HG03175 (cell line): ENCODE measurements around the gene GALT.

ENCODE experiments used
- ATAC-seq: cut with Tn5 transposase; IDR thresholded peaks from one replicate; pipeline ENCODE4 v1.9.1; 2021; ENCODE audit warnings: mild to moderate bottlenecking, moderate library complexity; ENCODE audit not compliant: unreplicated experiment

The GALT gene

DNA sequence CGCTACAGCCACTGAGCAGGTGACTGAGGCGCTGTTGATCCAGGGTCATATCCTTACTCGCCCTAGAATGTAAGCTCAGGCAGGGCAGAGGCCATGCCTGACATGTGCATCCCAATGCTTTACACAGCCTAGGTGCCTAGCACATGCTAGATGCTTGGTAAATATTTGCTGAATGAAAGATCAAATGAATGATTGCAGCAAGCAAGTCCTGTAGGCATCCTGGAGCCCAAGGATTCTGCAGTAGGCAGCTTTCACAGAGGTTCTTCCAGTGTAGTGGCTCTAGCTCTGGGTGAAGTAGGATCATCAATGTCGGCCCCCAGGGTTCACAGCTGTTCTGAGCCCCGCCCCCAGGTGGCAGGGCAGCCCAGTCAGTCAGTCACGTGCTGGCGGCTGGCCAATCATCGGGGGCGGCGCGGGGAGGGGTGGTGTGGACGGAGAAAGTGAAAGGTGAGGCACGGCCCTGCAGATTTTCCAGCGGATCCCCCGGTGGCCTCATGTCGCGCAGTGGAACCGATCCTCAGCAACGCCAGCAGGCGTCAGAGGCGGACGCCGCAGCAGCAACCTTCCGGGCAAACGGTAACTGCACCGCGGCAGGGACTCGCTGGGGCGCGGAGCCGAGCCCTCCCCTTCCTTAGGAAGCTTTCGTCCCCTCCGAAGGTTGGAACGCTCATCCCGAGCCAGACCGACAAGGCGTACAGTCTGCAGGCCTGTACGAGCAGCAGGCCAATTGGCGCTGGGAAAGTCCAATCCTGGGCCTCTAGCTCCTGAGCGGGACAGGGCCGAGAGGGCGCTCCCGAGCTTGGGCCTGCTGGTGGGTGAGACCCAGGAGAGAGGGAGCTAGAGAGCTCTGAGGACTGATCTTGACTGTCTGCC lies at the start of gene GALT:
Gene GALT, plus strand, starts transcription at position 465 of the 873 bp plus-strand sequence. Its CDS starts 30 bp downstream, at position 495.
- peak; percentile 85 for ATAC-seq

DNA sequence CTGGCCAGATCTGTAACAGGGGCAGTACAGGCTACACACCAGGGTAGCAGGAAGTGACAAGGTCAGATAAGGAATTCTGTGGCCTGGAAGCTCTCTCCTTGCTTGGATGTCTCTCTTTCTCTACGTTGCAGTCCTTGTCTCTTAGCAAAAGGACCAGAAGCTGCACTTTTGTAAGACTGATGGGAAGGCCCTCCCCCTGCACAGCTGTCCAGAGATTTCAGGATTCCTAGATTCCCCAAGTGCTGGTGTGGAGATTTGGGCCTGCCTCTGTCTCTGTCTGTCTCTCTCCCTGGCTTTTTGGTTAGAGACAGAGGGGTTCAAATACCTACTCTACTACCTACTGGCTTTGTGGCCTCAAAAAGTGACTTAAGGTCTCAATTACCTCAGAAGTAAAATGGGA lies 46.9 kb upstream of the GALT start:
- no peak for ATAC-seq

- ATAC-seq, result no peak
Measured at GRCh38 chr9:34600908-34601307, 45.6 kb upstream of the GALT start.

DNA sequence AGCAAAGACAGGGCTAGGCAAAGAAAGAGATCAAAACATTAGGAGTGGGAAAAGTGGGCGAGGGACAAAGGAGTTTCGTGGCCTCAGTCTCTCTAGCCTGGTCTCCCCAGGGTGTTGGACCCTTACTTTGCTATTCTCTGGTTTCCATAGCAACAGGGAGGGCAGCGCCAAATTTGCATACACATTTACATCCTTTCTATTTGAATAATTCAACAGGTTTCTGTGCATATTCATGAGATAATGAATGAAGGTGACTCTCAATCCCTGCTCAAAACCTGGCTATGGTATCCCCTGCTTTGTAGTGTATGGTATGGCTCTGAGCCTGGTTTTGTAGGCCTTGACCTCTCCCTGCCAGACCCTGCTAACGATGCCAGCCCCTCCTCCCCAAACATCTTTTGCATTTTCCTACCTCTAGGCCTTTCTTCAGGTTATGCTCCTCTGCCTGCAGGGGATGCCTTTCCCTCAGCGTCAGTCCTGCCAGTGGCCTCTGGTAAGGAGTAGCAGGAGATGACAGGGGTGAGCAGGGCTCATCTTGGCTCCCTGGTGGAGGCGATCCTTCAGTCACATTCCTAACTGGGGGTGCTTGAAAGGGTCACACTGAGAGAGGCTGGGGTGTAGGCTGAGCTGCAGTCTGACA lies 44.4 kb upstream of the GALT start:
- no peak for ATAC-seq

DNA sequence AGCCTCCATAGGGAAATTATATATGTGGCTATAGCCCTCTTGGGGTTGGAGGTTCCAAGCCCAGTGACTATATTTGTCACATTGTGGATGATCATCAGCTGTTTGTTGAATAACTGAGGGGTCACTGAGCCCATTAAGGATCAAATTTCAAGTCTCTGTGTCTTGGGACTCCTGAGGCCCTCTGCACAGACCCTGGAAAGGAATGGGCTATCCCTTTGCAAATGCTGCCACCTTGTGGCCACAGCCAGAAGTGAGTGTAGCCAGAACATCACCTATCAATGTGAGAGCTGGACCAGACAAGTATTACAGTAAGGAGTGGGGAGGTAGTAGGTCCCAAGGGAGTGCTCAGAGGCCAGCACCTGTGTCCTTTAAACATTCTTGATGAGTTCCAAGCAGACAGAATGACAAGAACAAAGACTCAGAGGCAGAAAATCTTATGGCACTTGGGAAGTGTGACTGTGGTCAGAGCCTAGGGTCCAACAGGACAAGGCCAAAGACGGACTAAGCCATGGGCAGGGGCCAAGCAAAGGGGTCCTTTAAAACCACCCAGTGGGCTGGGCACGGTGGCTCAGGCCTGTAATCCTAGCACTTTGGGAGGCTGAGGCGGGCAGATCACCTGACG lies 42.8 kb upstream of the GALT start:
- no peak for ATAC-seq

DNA sequence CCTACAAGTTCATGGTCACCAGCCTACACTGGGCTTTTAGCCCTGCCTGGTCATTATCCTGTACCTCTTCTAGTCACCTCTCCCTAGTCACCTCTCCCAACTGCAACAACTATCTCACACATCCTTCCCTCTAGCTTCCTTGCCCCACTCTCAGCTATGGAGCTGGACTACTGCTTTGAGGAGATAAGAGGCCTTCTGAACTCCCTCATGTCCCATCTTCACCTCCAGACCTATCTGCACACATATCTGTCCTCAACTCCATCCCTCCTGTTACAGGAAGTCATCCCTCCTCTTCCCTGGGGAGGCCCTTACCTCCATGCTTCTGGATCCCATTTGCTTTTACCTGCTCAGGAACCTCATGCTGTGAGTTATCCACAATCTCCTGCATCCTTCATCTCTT lies 40.3 kb upstream of the GALT start:
- no peak for ATAC-seq

- no peak for ATAC-seq
Measured at GRCh38 chr9:34606905-34607304, 39.6 kb upstream of the GALT start.

DNA sequence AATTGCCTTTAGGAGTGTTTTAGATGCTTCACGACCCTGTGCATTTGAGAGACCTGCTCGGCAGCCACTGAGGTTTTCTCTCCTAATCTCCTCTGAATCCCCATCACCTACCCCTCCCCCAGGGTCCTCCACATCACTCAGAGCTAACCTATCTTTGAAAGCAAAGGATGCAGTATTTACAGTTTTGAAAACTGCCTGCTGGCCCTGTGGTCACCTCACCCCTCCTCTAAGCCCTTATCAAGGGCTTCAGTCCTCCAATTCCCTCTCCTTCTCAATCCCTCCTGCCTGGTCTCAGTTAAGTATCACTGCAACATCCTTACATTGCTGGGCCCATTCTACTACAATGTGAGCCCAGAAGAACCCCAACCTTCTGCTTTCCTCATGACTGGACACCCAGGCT lies 39.1 kb upstream of the GALT start:
- no peak for ATAC-seq

DNA sequence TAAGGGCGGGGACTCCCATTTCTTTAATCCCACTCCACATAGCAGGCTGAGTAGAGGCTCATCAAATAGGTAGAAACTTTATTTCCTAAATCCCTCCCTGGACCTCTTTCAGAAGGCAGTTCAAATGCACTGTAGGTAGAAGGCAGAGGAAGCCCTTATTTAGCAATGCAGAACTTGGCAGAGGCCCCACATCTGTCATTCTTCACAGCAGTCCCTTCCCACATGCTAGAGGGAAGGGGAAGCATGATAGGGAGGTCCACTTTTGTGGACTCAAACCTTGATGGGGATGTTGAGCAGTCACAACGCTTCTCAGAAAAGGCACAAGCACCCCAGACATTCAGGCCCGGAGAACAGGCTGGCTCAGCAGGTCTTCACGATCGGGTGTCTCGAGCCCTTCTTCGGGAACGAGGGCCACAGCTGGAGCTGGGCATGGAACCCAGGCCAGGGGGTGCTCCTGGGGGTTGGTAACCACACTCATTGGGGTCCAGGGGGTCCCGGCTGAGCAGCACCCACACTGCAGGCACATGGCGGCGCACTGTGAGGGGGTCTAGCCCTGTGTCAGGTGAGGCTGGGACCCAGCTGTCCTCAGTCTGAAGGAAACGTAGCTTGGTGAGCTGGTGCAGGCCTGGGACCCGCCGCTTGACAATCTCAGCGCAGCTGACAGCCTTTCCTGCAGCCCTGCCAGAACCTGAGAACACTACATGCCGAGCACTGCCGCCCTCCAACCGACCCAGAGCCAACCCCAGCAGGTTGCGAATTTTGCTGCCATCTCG lies 35.9 kb upstream of the GALT start:
- ATAC-seq, result no peak

- ATAC-seq, result peak; percentile 12
Measured at GRCh38 chr9:34611251-34611810, 35.1 kb upstream of the GALT start.

DNA sequence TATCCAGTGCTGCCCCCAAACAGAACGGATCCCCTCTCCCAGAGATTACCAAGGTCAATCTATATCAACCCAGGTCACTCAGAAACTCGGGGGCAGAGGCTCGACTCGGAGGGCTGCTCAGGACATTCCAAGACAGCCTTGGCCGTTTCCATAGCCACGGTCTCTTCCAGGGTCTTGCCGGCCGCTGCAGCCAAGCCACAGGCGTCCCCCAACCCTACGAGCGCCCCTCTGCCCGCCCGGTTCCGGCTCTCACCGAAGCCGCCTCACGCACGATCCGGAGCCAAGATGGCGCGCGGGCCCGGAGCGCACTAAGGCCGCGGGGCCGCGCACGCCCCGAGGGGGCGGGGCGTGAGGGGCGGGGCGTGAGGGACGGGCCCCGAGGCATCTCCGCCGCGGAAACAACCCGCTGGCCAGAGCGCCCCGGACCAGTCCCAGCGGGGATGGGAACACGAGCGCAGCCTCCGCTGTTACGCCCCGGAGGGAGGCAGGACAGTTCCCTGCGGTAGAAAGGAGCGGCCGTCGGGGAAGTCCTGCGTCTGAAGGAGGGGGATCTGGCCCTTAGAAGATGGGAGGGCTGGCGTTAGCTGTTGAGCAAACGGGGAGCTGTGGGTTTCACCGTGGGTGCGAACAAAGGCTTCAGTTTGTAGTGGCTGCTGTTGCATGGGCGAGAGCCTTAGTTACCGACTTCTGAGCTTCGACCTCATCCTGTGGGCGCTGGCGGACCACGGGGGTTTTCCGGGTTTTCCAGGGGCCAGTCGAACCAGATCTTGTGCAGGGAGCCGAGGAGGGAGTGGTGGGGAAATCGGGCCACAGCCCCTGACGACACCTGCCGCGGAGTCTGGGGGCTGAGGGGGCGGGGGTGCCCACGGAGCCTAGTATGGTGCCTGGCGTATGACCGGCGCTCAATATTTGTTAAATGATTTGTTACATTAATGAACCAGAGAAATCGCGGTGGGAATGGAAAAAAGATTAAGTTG lies 34.4 kb upstream of the GALT start, which contains the start of gene RPP25L:
Gene RPP25L, minus strand, starts transcription at position 287 of the 977 bp plus-strand sequence. CDS start 801 bp downstream, outside the sequence.
- ATAC-seq, result peak; percentile 89

DNA sequence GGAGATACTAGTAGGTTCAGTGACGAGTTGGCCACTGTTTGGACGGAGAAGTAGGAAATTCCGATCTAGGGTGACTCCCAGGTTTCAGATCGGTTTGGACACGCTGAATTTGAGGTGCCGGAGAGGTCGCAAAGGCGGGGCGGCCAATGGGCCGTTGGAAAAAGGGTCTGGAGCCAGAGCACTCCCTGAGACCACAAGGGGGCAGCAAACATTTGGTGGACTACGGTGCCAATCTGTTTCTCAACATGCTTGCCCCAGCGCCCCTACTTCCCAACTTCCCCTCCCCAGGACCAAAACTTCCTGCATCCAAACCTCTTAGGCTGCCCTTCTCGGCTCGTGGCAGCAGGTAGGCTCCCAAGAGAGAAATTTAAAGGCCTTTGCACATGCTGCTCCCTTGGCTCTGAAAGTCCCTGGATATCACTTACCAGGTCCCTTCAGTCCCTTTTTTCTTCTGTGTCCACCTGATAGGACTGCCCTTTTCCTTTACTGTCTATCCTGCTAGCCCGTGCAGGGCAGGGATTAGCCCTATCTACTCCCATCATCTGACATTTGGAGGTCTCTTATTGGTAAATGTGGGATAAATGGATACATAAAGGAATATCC lies 33.6 kb upstream of the GALT start:
- ATAC-seq, result peak; percentile 53

DNA sequence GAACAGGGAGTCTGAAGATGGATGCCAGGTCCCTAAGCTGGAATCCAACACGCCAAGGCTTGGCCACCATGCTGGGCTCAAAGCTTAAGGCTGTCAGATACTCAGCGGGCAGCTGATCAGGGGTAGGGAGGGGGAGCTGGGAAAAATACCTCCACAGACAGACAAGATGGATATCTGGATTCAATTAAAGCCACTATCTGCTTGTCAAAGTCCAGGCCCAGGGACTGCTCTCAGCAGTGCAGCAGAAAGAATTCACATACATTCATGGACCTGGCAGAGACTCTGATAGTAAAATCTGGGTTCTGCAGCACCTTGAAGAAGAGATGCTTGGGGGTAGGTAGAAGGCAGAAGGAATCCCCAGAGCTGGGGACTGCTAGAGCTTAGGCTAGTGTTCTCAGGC lies 31.3 kb upstream of the GALT start:
- no peak for ATAC-seq

GRCh38 chr9:34620061-34620994 lies 26.1 kb upstream of the GALT start, which contains the start of gene DCTN3:
TSS of gene DCTN3 (minus strand) at chr9:34620495. CDS start at chr9:34620464, 31 bp downstream.
- peak; percentile 99 for ATAC-seq

DNA sequence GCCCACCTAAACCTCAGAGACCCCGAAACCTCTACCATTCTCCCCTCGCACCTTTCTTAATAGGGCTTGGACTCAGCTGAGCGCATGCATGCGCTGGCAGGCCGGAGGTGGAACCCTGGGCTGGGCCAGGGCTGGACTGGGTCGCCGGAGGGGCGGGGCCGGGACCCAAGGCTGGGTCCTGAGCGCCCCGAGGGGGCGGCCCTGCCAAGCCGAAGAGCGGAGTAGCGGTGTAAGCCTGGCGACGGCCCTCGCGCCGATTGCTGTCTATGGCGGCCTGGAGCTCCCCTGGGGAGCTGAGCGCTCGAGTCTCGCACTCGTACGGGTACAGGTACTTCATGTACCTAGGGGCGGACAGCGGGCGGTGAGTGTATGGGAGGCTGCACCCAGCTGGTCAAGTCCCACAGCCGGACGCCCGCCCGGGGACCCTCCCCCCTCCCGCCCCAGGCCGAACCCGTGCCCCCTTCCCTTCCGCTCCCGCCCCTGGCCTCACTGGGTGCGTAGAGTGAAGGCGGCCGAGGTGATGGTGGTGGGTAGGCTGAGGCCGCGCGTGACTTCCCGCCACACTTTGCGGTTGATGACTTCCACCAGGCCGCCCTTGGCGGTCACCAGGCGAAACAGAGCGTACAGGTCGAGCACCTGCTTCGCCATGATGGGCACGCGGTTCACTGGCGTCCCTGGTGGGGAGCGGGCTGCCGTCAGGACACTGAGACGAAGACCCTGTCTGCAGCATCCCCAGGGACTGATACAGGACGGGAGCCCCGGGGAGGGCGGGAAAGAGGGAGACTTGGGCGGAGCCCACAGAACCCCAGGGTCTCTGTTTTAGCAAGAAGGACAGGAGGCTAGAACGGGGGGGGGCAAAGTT lies 22.9 kb upstream of the GALT start:
- ATAC-seq, result no peak

GRCh38 chr9:34624475-34625185 lies 21.8 kb upstream of the GALT start:
- ATAC-seq, result no peak
